Lower leg skin (tissue), 3 donors: Measurements from ENCODE around the gene CIAO2B.

Experiments used
- CTCF ChIP-seq, 3 donors: fragments of 450-650 bp; IDR thresholded peaks; one replicate each; pipeline ENCODE4 v1.5.1; 2016; ENCODE audit warnings: antibody characterized with exemption in 3 of 3, mild to moderate bottlenecking in 3 of 3, moderate library complexity in 2 of 3
- POLR2A ChIP-seq, 2 donors: fragments of 450-650 bp; IDR thresholded peaks; one replicate each; pipeline ENCODE4 v1.6.1; 2016 to 2017; ENCODE audit warnings: antibody characterized with exemption in 2 of 2, mild to moderate bottlenecking in 1 of 2, moderate library complexity in 1 of 2

- TF ChIP-seq CTCF (IDR thresholded peaks at IDR 0.05) (no peak), POLR2A (IDR thresholded peaks at IDR 0.05) (no peak)
Observed at GRCh38 chr16:66908116-66908515, 26.1 kb downstream of the CIAO2B start.
